HCT116 (cell line): ENCODE results near the gene HS3ST2. TPM values are rescaled to one million over a fixed set of nuclear protein-coding genes. Genes with fewer than 3 reads are reported as not detected.

Source experiments
- ATAC-seq: fragments of 200-7000 bp; cut with Tn5 transposase; 2 replicates; pipeline ENCODE4 v1.9.1; 2020; ENCODE audit warnings: mild to moderate bottlenecking, moderate library complexity
- BruUV-seq: library from RNA; stranded (reverse); fragments of 400-500 nt; replicated peaks from 2 replicates; lab custom pipeline; 2021; lab: Mats Ljungman, UMichigan
- CTCF ChIA-PET: fragments of 300-600 bp; sonication (Branson Sonifier 250); formaldehyde crosslinking; loops from one replicate; lab custom pipeline; 2021; ENCODE audit warnings: antibody characterized with exemption; lab: Charles Lee
- POLR2A ChIA-PET: fragments of 300-600, 350-600 bp; sonication (Branson Sonifier 250); formaldehyde crosslinking; loops from one replicate; lab custom pipeline; 2021; ENCODE audit warnings: antibody characterized with exemption; lab: Charles Lee
- RAD21 ChIA-PET, 2 experiments: fragments of 300-600 bp; sonication (Branson Sonifier 250); formaldehyde crosslinking; loops; one replicate each; lab custom pipeline; 2023; ENCODE audit warnings: low total read pairs in 2 of 2; ENCODE audit not compliant: uncharacterized antibody in 2 of 2, unreplicated experiment in 2 of 2, low non-redundant PET in 1 of 2; lab: Charles Lee
- DNase-seq: peaks from one replicate; pipeline ENCODE4 v3.0.0-alpha.2; 2010; ENCODE audit warnings: low read depth, low spot score
- H2AFZ ChIP-seq: fragments of 200-600 bp; shearing (Covaris generic), sonication (generic); 2 replicates; pipeline ENCODE4 v1.6.1; 2017; ENCODE audit warnings: low read depth, mixed run types, mixed read lengths, antibody characterized with exemption, low read length; ENCODE audit not compliant: poor library complexity, severe bottlenecking
- H3K27ac ChIP-seq: 2 replicates; pipeline ENCODE4 v1.5.1; 2012; ENCODE audit warnings: low read depth, low read length
- H3K27me3 ChIP-seq: fragments of 200-600 bp; sonication (generic); 2 replicates; pipeline ENCODE4 v1.6.1; 2016; ENCODE audit warnings: mixed run types, low read length, mixed read lengths; ENCODE audit not compliant: insufficient read depth
- H3K36me3 ChIP-seq, 2 experiments: fragments of 200-500 bp in 1 of 2; fragments of 200-600 bp in 1 of 2; sonication (Bioruptor generic) in 1 of 2; sonication (generic) in 1 of 2; 2 replicates each; pipeline versions ENCODE4 v1.5.1 to v1.6.1; 2014 to 2016; ENCODE audit warnings: low read length in 2 of 2, inconsistent platforms in 1 of 2, mixed read lengths in 1 of 2, mixed run types in 1 of 2; ENCODE audit not compliant: insufficient read depth in 2 of 2, control insufficient read depth in 1 of 2
- H3K4me1 ChIP-seq, 2 experiments: fragments of 200-600 bp in 1 of 2; sonication (generic) in 1 of 2; 2 replicates each; pipeline versions ENCODE4 v1.5.1 to v1.6.1; 2012 to 2017; ENCODE audit warnings: low read length in 2 of 2, inconsistent platforms in 1 of 2, mild to moderate bottlenecking in 1 of 2, mixed read lengths in 1 of 2, mixed run types in 1 of 2, moderate library complexity in 1 of 2; ENCODE audit not compliant: insufficient read depth in 2 of 2, control insufficient read depth in 1 of 2
- H3K4me2 ChIP-seq: fragments of 200-600 bp; sonication (generic); 2 replicates; pipeline ENCODE4 v1.6.1; 2017; ENCODE audit warnings: mixed run types, low read length, mixed read lengths
- H3K4me3 ChIP-seq, 2 experiments: fragments of 200-600 bp in 1 of 2; sonication (generic) in 1 of 2; replicated peaks in 1 of 2; 2 replicates each; pipeline ENCODE4 v1.5.1; 2011 to 2016; ENCODE audit warnings: low read length in 2 of 2, control low read depth in 1 of 2, low read depth in 1 of 2, mild to moderate bottlenecking in 1 of 2, mixed read lengths in 1 of 2, mixed run types in 1 of 2
- H3K79me2 ChIP-seq: fragments of 200-600 bp; sonication (generic); 2 replicates; pipeline ENCODE4 v1.6.1; 2017; ENCODE audit warnings: mild to moderate bottlenecking, mixed run types, low read length, moderate library complexity, mixed read lengths; ENCODE audit not compliant: insufficient read depth
- H3K9ac ChIP-seq: fragments of 200-600 bp; sonication (generic); 2 replicates; pipeline ENCODE4 v1.6.1; 2016; ENCODE audit warnings: low read length, mixed read lengths
- H3K9me2 ChIP-seq: fragments of 200-600 bp; sonication (generic), shearing (Covaris generic); 2 replicates; pipeline ENCODE4 v1.6.1; 2017; ENCODE audit warnings: mixed run types, mild to moderate bottlenecking, moderate library complexity; ENCODE audit not compliant: insufficient read depth
- H3K9me3 ChIP-seq, 2 experiments: fragments of 200-500 bp in 1 of 2; fragments of 200-600 bp in 1 of 2; sonication (Bioruptor generic) in 1 of 2; sonication (generic) in 1 of 2; 2 replicates each; pipeline ENCODE4 v1.6.1; 2014 to 2017; ENCODE audit warnings: low read length in 2 of 2, mixed read lengths in 2 of 2, inconsistent platforms in 1 of 2, low read depth in 1 of 2, mild to moderate bottlenecking in 1 of 2, mixed run types in 1 of 2, moderate library complexity in 1 of 2; ENCODE audit not compliant: control insufficient read depth in 1 of 2, insufficient read depth in 1 of 2
- H4K20me1 ChIP-seq: fragments of 200-600 bp; sonication (generic), shearing (Covaris generic); 2 replicates; pipeline ENCODE4 v1.6.1; 2017; ENCODE audit warnings: mixed run types, mild to moderate bottlenecking, moderate library complexity; ENCODE audit not compliant: insufficient read depth
- ATF3 ChIP-seq: IDR thresholded peaks from 2 replicates; pipeline ENCODE4 v1.6.1; 2012
- CBX3 ChIP-seq: IDR thresholded peaks from 2 replicates; pipeline ENCODE4 v1.6.1; 2012; ENCODE audit warnings: low read depth
- CTCF ChIP-seq, 3 experiments: fragments of 200-600 bp in 1 of 3; sonication (generic) in 1 of 3; IDR thresholded peaks in 2 of 3; conservative IDR thresholded peaks in 1 of 3; 2 replicates each; pipeline ENCODE4 v1.5.1; 2012 to 2017; ENCODE audit warnings: low read depth in 2 of 3, low read length in 2 of 3, antibody characterized with exemption in 1 of 3, borderline replicate concordance in 1 of 3, control low read depth in 1 of 3, mild to moderate bottlenecking in 1 of 3, mixed read lengths in 1 of 3, mixed run types in 1 of 3, moderate library complexity in 1 of 3; ENCODE audit not compliant: insufficient read depth in 1 of 3
- ELF1 ChIP-seq: IDR thresholded peaks from 2 replicates; pipeline ENCODE4 v1.6.1; 2012; ENCODE audit warnings: low read depth, borderline replicate concordance
- EZH2 ChIP-seq: fragments of 200-600 bp; sonication (generic); IDR thresholded peaks from 2 replicates; pipeline ENCODE4 v1.6.1; 2017; ENCODE audit warnings: antibody characterized with exemption, mixed run types
- EZH2phosphoT487 ChIP-seq: fragments of 200-600 bp; IDR thresholded peaks from 2 replicates; pipeline ENCODE4 v1.6.1; 2018; ENCODE audit warnings: antibody characterized with exemption, borderline replicate concordance
- JUND ChIP-seq: IDR thresholded peaks from 2 replicates; pipeline ENCODE4 v1.6.1; 2012
- MAX ChIP-seq: IDR thresholded peaks from 2 replicates; pipeline ENCODE4 v1.6.1; 2012
- POLR2A ChIP-seq: IDR thresholded peaks from 2 replicates; pipeline ENCODE4 v1.7.0; 2011; ENCODE audit warnings: borderline replicate concordance; ENCODE audit not compliant: insufficient read depth, insufficient read length; ENCODE audit errors: extremely low read depth
- POLR2AphosphoS5 ChIP-seq: IDR thresholded peaks from 2 replicates; pipeline ENCODE4 v1.6.1; 2011; ENCODE audit warnings: mild to moderate bottlenecking, low read depth, low read length, moderate library complexity
- RAD21 ChIP-seq: IDR thresholded peaks from 2 replicates; pipeline ENCODE4 v1.6.1; 2012; ENCODE audit warnings: low read depth, mild to moderate bottlenecking
- SIN3A ChIP-seq: IDR thresholded peaks from 2 replicates; pipeline ENCODE4 v1.6.1; 2012; ENCODE audit warnings: low read depth
- SP1 ChIP-seq: IDR thresholded peaks from 2 replicates; pipeline ENCODE4 v1.6.1; 2012; ENCODE audit warnings: low read depth
- SRF ChIP-seq: IDR thresholded peaks from 2 replicates; pipeline ENCODE4 v1.6.1; 2012; ENCODE audit warnings: low read depth
- TCF7L2 ChIP-seq: IDR thresholded peaks from 2 replicates; pipeline ENCODE4 v1.7.0; 2011; ENCODE audit warnings: borderline replicate concordance, inconsistent platforms; ENCODE audit not compliant: insufficient read depth, insufficient read length; ENCODE audit errors: extremely low read depth
- YY1 ChIP-seq: IDR thresholded peaks from 2 replicates; pipeline ENCODE4 v1.6.1; 2011; ENCODE audit warnings: low read length, low read depth, moderate library complexity, mild to moderate bottlenecking; ENCODE audit not compliant: insufficient replicate concordance; ENCODE audit errors: extremely low read depth
- ZBTB33 ChIP-seq: IDR thresholded peaks from 2 replicates; pipeline ENCODE4 v1.6.1; 2011; ENCODE audit warnings: mild to moderate bottlenecking, low read length, moderate library complexity; ENCODE audit not compliant: insufficient replicate concordance; ENCODE audit errors: extremely low read depth
- ZFX ChIP-seq: fragments of 450-650 bp; IDR thresholded peaks from 2 replicates; pipeline ENCODE4 v1.6.1; 2017
- intact Hi-C: fragments of 100-400 bp; cut with micrococcal nuclease; formaldehyde crosslinking; loops from 2 replicates; pipeline ENCODE4 v1.10.0; 2022
- total RNA-seq: library from RNA; stranded (reverse); gene quantifications from one replicate; pipeline ENCODE4 v1.2.1, GENCODE V29; 2021; ENCODE audit not compliant: unreplicated experiment

The HS3ST2 gene
- total RNA-seq, 1 experiment from 2014 or later = not detected

GRCh38 chr16:22789281-22789945, 24.5 kb upstream of the HS3ST2 start:
- H2AFZ ChIP-seq = no peak overlapping the region
- no TSS peak for BruUV-seq
- ChIA-PET RAD21 (no interaction called here), POLR2A (no interaction called here), CTCF (no interaction called here)
- intact Hi-C loops = no loop called here
- 0 out of 4 replicates have a peak, but pooled peaks cover 0 to 3% of the 10 kb centered on the region in 2 experiments for H3K9me3 ChIP-seq
- ATAC-seq = no peak; the same call in 1 of the 2 replicates
- H3K79me2 ChIP-seq = no peaks in the 10 kb centered on the region
- H4K20me1 ChIP-seq = no peaks in the 10 kb centered on the region
- no peaks in the 10 kb centered on the region for H3K36me3 ChIP-seq
- no peak overlapping the region for H3K27ac ChIP-seq
- no peak for TF ChIP-seq SRF
- TF ChIP-seq ELF1 = no peak
- TF ChIP-seq EZH2 = no peak
- no peak for TF ChIP-seq RAD21
- no peak for TF ChIP-seq CBX3
- no peak for TF ChIP-seq ATF3
- no peak for TF ChIP-seq POLR2A
- no peak for TF ChIP-seq EZH2phosphoT487
- TF ChIP-seq JUND = no peak
- TF ChIP-seq ZFX = no peak
- TF ChIP-seq POLR2AphosphoS5 = no peak
- TF ChIP-seq SIN3A = no peak
- TF ChIP-seq TCF7L2 = no peak
- DNase-seq = no peak
- H3K4me3 ChIP-seq = no peak overlapping the region
- H3K4me1 ChIP-seq = no peaks in the 10 kb centered on the region
- no peaks in the 10 kb centered on the region for H3K27me3 ChIP-seq
- H3K9me2 ChIP-seq = no peaks in the 10 kb centered on the region
- H3K9ac ChIP-seq = no peak overlapping the region
- H3K4me2 ChIP-seq = no peak overlapping the region

- Histone ChIP-seq H3K27me3 (peaks cover 9% of the 10 kb centered on the region), H4K20me1 (no peaks in the 10 kb centered on the region), H3K4me1 (no peaks in the 10 kb centered on the region), H3K27ac (no peak overlapping the region), H2AFZ (no peak overlapping the region), H3K79me2 (no peaks in the 10 kb centered on the region), H3K9me2 (no peaks in the 10 kb centered on the region), H3K4me2 (no peak overlapping the region), H3K9me3 (0 out of 4 replicates have a peak, but pooled peaks cover 0 to 4% of the 10 kb centered on the region in 2 experiments), H3K4me3 (no peak overlapping the region), H3K36me3 (no peaks in the 10 kb centered on the region; a peak in 1 of 4 replicates), H3K9ac (no peak overlapping the region)
- RAD21 ChIA-PET = no interaction called here
- ATAC-seq = no peak
- no peak for DNase-seq
- BruUV-seq = no TSS peak
- intact Hi-C loops = no loop called here
- CTCF ChIA-PET = no interaction called here
- POLR2A ChIA-PET = no interaction called here
- TF ChIP-seq CTCF (IDR thresholded peaks at IDR 0.05 in 2 of 3, conservative IDR thresholded peaks at IDR 0.05 in 1 of 3; ENCODE audit: borderline replicate concordance in 1 of 3, insufficient read depth in 1 of 3, low read depth in 2 of 3, low read length in 2 of 3) = no peak
- TF ChIP-seq SP1 = no peak
- TF ChIP-seq MAX = no peak
- no peak for TF ChIP-seq YY1
- TF ChIP-seq JUND = no peak
- no peak for TF ChIP-seq ZFX
- no peak for TF ChIP-seq EZH2
- no peak for TF ChIP-seq POLR2A
- no peak for TF ChIP-seq ZBTB33
Observed at GRCh38 chr16:22797551-22797950, 16.4 kb upstream of the HS3ST2 start.
